GM19328 (cell line): ENCODE results near the gene ADCY2.

Source experiments
- ATAC-seq: cut with Tn5 transposase; IDR thresholded peaks from one replicate; pipeline ENCODE4 v1.9.1; 2021; ENCODE audit warnings: mild to moderate bottlenecking, moderate library complexity; ENCODE audit not compliant: unreplicated experiment

The ADCY2 gene

DNA sequence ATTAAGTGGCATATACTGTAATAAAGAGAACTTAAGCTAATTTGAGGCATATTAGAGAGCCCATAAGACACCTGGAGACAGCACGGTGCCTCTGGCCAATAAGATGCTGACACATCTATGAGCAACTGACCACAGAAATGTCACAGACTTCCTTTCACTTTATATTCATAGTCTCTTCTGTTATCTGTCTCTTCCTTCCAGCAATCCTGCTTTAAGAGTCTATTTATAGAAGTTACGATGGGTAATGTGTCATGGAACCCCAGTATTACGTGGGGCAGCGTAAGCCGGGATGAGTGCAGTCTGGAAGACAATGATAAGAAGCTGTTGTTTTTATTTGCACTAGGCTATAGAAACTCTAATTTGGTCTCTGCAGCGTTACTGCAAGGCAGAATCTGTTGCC, 318.2 kb downstream of the ADCY2 start:
- ATAC-seq = no peak

DNA sequence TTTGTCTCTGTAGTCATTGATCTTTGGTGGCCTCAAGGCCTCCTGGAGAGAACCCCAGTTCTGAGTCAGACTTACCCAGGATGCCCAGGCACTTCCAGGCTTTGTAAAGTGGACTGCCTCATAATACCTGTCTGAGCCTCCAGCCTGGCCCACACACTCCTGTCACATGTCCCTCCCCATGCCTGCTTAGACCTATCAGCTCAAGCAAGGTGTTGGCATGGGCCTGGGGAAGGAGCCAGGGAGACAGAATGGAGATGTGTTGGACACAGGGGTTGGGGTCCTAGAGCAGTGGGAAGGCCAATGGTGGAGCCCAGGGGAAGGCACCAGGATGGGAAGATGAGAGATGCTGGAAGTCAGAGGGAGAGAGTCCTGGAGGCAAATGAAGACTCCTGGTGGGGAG, 318.8 kb downstream of the ADCY2 start:
- no peak for ATAC-seq

DNA sequence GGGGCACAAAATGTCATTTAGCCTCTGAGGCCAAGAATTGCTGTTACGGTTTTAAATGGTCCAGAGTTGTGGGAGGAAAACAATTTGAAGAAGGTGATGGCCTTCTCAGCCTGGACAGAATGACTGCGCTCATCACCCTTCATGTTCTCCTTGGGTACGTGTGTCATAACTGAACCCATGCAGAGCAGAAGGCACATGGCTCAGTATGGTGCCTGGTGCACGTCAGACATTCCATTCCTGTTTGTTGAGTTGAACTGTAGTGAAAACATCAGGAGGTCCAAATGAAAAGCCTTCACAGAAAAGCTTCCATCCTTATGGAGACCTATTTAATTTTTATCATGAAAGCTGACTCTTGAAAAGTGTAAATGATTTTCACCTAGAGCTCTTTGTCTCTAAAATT, 321.8 kb downstream of the ADCY2 start:
- ATAC-seq = no peak

DNA sequence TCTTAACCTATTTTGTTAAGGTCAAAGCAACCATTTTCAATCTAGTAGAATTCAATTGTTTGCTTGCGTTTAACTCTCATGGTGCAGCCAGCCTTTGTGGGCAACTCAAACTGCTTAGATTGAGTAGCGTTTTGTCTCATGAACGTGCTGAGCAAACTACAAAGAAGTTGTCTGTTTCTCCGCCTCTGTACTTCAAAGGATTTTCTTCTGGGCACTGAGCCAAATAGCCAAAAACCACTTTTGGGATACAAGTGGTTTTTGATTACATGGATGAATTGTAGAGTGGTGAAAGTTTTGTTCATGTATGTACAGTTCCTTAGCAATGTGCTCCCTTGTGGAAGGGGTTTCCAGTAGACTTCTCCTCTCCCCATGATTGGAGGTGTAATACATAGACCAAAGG, 332.1 kb downstream of the ADCY2 start:
- no peak for ATAC-seq

GRCh38 chr5:7741415-7742065, 345.6 kb downstream of the ADCY2 start:
- no peak for ATAC-seq

DNA sequence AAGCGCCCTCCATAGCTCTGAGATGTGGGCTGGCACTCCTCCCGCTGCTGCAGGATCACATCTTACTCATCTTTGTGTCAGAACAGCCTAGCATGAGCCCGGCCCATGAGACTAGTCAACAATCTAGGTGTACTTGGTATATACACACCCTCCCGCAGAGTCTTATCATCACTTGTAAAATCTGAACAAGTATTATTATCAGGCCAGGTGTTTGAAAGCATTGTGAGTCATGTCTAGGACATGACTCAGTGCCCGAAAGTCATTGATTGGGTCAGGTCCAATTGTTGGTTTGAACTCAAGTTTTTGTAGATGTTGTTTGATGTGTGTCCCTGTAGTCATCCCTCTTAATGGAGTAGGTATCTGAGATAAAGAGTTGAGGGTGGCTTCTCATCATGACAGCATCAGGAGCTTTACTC, 346.3 kb downstream of the ADCY2 start:
- ATAC-seq = no peak

DNA sequence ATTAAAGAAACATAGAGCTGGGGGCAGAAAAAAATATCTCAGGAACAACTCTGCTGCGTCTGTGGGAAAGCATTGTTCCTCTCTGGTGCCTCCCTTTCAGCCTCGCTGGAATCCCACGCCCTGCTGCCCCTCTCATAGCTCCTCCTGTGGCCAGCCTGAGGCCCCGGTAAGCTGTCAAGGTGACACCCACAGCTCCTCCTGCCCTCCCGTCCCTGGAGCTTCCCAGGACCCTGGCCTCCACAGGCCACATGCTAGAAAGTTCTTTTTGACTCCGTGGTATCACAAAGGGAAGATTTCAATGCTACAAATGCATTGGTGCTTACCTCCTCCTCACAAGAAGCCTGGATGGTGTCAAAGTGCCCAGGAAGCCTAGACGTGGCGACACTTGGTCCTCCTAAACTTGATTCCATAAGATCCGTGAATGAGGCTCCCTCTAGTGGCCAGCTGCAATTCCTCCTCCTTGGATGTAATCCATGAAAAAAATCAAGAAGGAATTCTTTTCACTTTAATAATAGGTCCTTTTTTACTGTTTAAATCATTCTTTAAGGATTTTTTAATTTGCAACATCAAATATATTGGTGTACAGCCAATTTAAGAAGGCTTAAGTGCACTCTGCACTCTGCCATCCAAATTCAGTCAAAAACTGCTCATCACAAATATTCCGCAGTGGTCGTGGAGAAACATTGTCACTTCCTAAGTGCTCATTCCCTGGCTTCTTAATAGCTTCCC, 350.1 kb downstream of the ADCY2 start:
- ATAC-seq = no peak

- no peak for ATAC-seq
Observed at GRCh38 chr5:7747728-7748127, 351.8 kb downstream of the ADCY2 start.

- ATAC-seq = no peak
Observed at GRCh38 chr5:7749626-7750025, 353.7 kb downstream of the ADCY2 start.

- no peak for ATAC-seq
Observed at GRCh38 chr5:7751874-7752273, 355.9 kb downstream of the ADCY2 start.

GRCh38 chr5:7753181-7753580, 357.2 kb downstream of the ADCY2 start:
- ATAC-seq = no peak

- no peak for ATAC-seq
Observed at GRCh38 chr5:7753596-7753995, 357.7 kb downstream of the ADCY2 start.

GRCh38 chr5:7754490-7754889, 358.6 kb downstream of the ADCY2 start:
- ATAC-seq = no peak

DNA sequence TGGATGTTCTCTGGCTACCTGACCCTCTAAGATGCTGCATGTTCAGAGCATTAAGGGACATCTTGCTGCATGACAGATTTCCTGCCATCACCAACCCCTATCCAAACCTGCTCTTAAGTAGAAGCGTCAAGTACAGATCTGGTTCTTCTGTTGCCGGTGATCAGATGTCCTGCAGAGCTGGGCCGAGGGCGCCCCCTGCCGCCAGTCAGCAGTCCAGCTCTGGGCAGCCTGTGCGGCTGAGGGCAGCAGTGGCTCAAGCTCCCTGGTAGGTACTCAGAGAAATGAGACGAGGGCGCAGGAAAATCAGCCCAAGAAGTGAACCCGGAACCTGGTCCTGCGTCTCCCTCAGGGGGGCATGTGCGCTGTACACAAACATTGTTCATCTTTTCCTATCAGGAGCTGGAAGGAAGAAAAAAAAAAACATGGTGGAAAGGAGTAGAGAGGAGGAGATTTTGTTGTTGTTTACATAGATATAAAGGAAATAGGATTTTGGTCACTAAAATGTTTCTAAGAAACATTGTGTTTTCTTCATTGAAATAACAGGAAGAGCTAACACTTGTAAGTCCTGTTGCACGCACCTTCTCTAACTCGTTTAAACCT, 359.2 kb downstream of the ADCY2 start:
- no peak for ATAC-seq

GRCh38 chr5:7755958-7756357, 360.0 kb downstream of the ADCY2 start:
- ATAC-seq = no peak

- no peak for ATAC-seq
Observed at GRCh38 chr5:7756453-7756852, 360.5 kb downstream of the ADCY2 start.

GRCh38 chr5:7759257-7759871, 363.4 kb downstream of the ADCY2 start:
- ATAC-seq = no peak

DNA sequence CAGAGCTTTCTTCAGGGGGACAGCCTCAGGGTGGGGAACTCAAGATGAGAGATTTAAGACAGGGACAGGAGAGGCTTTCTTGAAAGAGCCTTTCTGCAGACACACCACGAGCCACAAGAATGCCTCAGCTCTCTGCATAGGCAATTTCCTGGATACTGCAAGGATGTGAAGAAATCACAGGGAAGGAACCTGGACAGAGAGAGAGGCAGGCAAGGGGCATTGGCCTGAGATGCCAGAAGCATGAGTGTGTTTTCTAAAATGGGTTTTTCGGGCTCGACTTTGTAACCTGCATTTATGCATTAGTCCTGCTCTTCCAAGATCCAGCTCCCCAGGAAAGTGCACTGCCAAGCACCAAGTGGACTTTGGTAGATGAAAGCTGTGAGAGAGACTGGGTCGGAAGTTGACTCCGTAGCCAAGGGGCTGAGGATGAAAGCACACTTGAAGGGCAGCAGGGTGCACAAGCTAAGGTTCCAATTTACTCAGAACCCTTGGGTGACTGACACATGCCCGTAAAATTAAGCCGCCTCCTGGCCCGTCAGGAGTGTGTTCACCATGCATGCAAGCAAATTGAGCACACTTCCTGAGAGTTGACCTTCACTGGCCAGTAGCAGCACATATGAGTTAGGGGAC, 364.1 kb downstream of the ADCY2 start:
- no peak for ATAC-seq

- ATAC-seq = no peak
Observed at GRCh38 chr5:7762267-7762666, 366.3 kb downstream of the ADCY2 start.

DNA sequence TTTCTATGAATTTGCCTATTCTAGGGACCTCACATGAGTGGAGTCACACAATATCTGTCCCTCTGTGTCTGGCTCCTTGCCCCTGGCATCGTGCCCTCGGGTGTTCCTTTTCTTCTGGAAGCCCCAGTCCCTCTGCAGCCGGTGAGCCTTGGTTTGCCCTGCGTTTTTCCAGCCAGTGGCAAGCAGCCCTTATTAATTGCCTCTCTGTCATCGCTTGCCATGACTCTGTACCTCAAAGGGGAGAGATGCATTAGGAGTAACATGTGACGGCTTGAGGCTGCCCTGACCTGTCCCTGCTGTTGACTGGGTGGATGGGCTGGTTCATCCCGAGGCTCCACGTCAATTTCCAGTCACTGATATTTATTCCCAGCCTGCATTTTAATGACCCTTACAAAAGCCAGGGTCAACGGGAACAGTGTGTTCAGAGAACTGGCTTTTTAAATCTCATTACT, 367.7 kb downstream of the ADCY2 start:
- no peak for ATAC-seq

- ATAC-seq = no peak
Observed at GRCh38 chr5:7764452-7764851, 368.5 kb downstream of the ADCY2 start.
